Measurements from ENCODE around the gene SEC61A2.

DNA sequence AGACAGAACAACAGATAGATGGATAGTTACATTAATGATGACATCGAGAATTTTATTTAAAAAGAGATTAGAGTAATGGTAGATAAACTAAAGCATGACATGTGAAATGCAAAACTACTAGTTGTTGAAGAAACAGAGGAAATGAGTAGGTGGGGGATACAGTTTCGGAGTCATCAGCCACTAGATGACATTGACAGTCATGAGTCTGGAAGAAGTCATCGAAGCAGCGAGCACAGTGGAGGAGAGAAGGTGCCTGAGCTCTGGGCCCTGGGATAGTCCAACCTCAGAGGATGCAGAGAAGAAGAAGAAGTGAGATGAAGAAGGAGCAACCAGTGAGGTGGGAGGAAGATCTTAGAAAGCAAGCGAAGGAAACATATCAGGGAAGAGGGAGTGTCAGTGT, 20.2 kb upstream of the SEC61A2 start:
- TF ChIP-seq POLR2A (IDR thresholded peaks at IDR 0.05; ENCODE audit: low read depth, low read length) (no peak), JUN (IDR thresholded peaks at IDR 0.05; ENCODE audit: borderline replicate concordance, insufficient read depth, insufficient read length, low read depth) (no peak), POLR2AphosphoS5 (IDR thresholded peaks at IDR 0.05; ENCODE audit: insufficient read depth, low read depth, low read length) (no peak)
- TF ChIP-seq, protein P1, sequence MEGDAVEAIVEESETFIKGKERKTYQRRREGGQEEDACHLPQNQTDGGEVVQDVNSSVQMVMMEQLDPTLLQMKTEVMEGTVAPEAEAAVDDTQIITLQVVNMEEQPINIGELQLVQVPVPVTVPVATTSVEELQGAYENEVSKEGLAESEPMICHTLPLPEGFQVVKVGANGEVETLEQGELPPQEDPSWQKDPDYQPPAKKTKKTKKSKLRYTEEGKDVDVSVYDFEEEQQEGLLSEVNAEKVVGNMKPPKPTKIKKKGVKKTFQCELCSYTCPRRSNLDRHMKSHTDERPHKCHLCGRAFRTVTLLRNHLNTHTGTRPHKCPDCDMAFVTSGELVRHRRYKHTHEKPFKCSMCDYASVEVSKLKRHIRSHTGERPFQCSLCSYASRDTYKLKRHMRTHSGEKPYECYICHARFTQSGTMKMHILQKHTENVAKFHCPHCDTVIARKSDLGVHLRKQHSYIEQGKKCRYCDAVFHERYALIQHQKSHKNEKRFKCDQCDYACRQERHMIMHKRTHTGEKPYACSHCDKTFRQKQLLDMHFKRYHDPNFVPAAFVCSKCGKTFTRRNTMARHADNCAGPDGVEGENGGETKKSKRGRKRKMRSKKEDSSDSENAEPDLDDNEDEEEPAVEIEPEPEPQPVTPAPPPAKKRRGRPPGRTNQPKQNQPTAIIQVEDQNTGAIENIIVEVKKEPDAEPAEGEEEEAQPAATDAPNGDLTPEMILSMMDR (IDR thresholded peaks at IDR 0.05; ENCODE audit: extremely low read depth in 1 of 2, insufficient read depth in 1 of 2, low read depth in 1 of 2, low read length in 2 of 2), result no peak

Measured in endothelial cell of umbilical vein (primary cell).